ENCODE results near the gene ZNF30. TPM values are rescaled to one million over a fixed set of nuclear protein-coding genes. Genes with fewer than 3 reads are reported as not detected.

The ZNF30 gene
- total RNA-seq: 1 to 10 TPM in 4 of 6 experiments, under 1 TPM in 2; 0.95 to 4.0 (median 1.4) TPM
- long read RNA-seq, partial matches to known transcripts: 0 of 1 reads
- long read RNA-seq, other reads (novel, unspliced or antisense): 1 of 1 reads

DNA sequence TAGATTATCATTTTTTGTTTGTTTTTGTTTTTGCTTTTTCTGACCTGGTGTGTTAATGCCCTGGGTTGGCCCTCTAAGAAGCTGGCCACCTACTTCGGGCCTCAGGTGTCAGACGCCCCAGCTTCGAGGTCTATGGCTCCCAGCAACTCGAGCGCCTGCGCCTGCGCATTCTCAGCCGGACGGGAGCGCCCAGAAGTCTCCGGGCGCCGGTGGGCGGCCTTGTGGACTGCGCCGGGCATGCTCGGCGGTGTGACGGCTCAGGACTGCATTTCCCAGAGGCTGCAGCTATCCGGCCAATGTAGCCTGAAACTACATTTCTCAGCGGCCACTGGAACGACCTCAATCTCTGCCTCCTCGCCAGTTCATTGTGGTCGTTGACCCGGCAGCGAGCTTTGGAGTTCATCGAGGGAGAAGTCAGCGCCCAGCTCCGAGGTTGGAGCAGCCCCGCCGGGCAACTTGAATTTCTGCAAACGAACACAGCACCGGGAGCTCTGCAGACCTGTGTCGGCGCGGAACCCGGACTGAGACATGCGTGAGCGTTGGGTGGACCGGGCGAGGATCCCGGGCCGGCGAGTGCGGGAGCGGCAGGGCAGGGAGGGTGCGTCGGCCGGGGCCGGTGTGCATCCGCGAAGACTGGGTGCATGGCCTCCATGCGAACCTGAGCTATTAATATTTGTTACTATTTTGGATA lies at the start of gene ZNF30:
Gene ZNF30 (plus strand): TSS at position 219 of the 691 bp plus-strand sequence. CDS start 3,045 bp downstream, outside the sequence.
- peak within 1 kb of the TSS; percentile 9 to 66 (median 12) for H3K27ac ChIP-seq

DNA sequence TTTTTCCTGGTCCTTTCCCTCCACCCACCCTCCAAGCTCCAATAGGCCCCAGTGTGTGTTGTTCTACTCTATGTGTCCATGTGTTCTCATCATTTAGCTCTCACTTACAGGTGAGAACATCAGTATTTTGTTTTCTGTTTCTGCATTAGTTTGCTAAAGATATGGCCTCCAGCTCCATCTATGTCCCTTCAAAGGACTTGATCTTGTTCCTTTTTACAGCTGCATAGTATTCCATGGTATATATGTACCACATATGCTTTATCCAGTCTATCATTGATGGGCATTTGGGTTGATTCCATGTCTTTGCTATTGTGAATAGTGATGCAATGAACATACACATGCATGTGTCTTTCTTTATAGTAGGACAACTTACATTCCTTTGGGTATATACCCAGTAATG lies 47.1 kb upstream of the ZNF30 start:
- no peaks in the 10 kb centered on the region for H3K4me1 ChIP-seq
- intact Hi-C loops (cut with DNase I): no loop called here
- DNase-seq: no peak
- no peaks in the 10 kb centered on the region for H3K27me3 ChIP-seq
- no peak overlapping the region for H3K27ac ChIP-seq
- no peak overlapping the region for H3K4me3 ChIP-seq
- ATAC-seq: no peak
- TF ChIP-seq POLR2A (IDR thresholded peaks at IDR 0.05): no peak
- TF ChIP-seq, protein P1, sequence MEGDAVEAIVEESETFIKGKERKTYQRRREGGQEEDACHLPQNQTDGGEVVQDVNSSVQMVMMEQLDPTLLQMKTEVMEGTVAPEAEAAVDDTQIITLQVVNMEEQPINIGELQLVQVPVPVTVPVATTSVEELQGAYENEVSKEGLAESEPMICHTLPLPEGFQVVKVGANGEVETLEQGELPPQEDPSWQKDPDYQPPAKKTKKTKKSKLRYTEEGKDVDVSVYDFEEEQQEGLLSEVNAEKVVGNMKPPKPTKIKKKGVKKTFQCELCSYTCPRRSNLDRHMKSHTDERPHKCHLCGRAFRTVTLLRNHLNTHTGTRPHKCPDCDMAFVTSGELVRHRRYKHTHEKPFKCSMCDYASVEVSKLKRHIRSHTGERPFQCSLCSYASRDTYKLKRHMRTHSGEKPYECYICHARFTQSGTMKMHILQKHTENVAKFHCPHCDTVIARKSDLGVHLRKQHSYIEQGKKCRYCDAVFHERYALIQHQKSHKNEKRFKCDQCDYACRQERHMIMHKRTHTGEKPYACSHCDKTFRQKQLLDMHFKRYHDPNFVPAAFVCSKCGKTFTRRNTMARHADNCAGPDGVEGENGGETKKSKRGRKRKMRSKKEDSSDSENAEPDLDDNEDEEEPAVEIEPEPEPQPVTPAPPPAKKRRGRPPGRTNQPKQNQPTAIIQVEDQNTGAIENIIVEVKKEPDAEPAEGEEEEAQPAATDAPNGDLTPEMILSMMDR (IDR thresholded peaks at IDR 0.05): no peak
- H3K36me3 ChIP-seq: no peaks in the 10 kb centered on the region
- no peaks in the 10 kb centered on the region for H3K9me3 ChIP-seq

More for the DNA sequence above, at the start of gene ZNF30:
- peaks cover 0 to 8% (median under 1%) of the 10 kb centered on the region in 4 donors for H3K36me3 ChIP-seq
- peak within 1 kb of the TSS; percentile 55 to 68 (median 61) for H3K4me3 ChIP-seq
- TF ChIP-seq, protein P1 (IDR thresholded peaks at IDR 0.05): no peak
- TF ChIP-seq POLR2A (IDR thresholded peaks at IDR 0.05): peak; percentile 60
- H3K4me1 ChIP-seq: peaks cover 0 to 7% (median 3%) of the 10 kb centered on the region in 4 donors
- DNase-seq: peak; percentile 92 to 95 (median 94)
- under 1% methylated on average over 36 of the region's 53 CpGs for WGBS (ENCODE audit: insufficient coverage, low coverage, low lambda C conversion rate, missing lambda C conversion rate)
- H3K27me3 ChIP-seq: no peaks in the 10 kb centered on the region
- intact Hi-C loops (cut with DNase I): no loop called here
- H3K9me3 ChIP-seq: no peaks in the 10 kb centered on the region
- peak; percentile 99 for ATAC-seq

DNA sequence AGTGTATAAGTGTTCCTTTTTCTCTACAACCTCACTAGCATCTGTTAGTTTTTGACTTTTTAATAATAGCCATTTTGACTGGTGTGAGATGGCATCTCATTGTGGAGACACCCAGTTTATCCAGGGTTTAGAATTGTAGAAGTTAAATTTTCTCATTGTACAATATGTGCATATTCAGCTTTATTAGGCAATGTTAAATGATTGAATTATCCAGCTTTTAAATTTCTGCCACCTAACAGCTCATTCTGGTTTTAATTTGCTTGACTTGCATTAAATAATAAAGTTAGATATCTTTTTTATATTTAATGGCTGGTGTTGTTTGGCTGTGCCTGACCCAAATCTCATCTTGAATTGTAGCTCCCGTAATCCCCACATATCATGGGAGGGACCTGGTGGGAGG lies 46.7 kb upstream of the ZNF30 start:
- Histone ChIP-seq H3K4me3 (no peak overlapping the region), H3K27ac (no peak overlapping the region), H3K27me3 (no peaks in the 10 kb centered on the region), H3K4me1 (no peaks in the 10 kb centered on the region), H3K36me3 (no peaks in the 10 kb centered on the region), H3K9me3 (no peaks in the 10 kb centered on the region)
- intact Hi-C loops (cut with DNase I): no loop called here
- ATAC-seq (no peak), DNase-seq (no peak)
- 47% methylated on average over 1 of the region's 1 CpG for WGBS (ENCODE audit: insufficient coverage, low coverage, low lambda C conversion rate, missing lambda C conversion rate)
- TF ChIP-seq, protein P1 (IDR thresholded peaks at IDR 0.05): no peak
- no peak for TF ChIP-seq POLR2A (IDR thresholded peaks at IDR 0.05)

DNA sequence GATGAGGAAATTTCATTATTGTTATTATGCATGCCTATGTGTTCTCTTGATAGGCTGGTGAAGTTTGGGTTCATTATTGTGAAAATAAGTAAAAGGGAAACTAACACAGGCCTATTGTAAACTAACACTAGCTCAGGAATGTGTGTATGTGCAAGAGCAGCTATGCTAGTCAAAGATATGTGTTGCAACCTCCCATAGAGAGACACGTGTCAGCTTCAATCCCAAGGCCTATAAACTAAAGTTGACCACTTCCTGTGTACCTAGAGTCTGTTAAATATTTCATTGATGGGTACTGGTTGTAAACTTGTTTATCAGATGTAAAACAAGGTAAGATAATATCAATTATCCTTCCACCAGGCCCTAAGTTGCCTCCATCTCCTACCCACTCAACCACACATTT lies 44.7 kb upstream of the ZNF30 start:
- H3K36me3 ChIP-seq: no peaks in the 10 kb centered on the region
- 17% methylated on average over 1 of the region's 1 CpG for WGBS (ENCODE audit: insufficient coverage, low coverage, low lambda C conversion rate, missing lambda C conversion rate)
- TF ChIP-seq, protein P1 (IDR thresholded peaks at IDR 0.05): no peak
- no peak for TF ChIP-seq POLR2A (IDR thresholded peaks at IDR 0.05)
- H3K4me3 ChIP-seq: no peak overlapping the region
- H3K27ac ChIP-seq: no peak overlapping the region
- no peaks in the 10 kb centered on the region for H3K27me3 ChIP-seq
- no peak for DNase-seq
- ATAC-seq: no peak
- intact Hi-C loops (cut with DNase I): no loop called here
- H3K4me1 ChIP-seq: no peaks in the 10 kb centered on the region
- H3K9me3 ChIP-seq: no peaks in the 10 kb centered on the region
